ENCODE data around the gene MRPS11. TPM values are rescaled to one million over a fixed set of nuclear protein-coding genes. Genes with fewer than 3 reads are reported as not detected.

The MRPS11 gene
- polyA plus RNA-seq, 2 of the 4 experiments (the other 2 are of a cell fraction): 99.0 to 122 TPM

GRCh38 chr15:88482263-88482662, 14.8 kb downstream of the MRPS11 start:
- no peak overlapping the region for H3K27ac ChIP-seq
- no peak overlapping the region for H3K4me3 ChIP-seq
- POLR2A ChIA-PET: interaction anchor here (1.4 kb wide), 1 partner anchor 15 kb away, joined by 4 read pairs; the partner anchor contains the start of genes MRPL46 and MRPS11
- no peak overlapping the region for H3K4me2 ChIP-seq
- 32% methylated on average over 1 of the region's 1 CpG for WGBS (ENCODE audit: missing lambda C conversion rate)
- DNase-seq (ENCODE audit: low read depth in 1 of 2, low spot score in 1 of 2) (no peak), FAIRE-seq (no peak), ATAC-seq (no peak)
- no peaks in the 10 kb centered on the region for H3K4me1 ChIP-seq
- H3K9me3 ChIP-seq: no peaks in the 10 kb centered on the region
- TF ChIP-seq RFX5 (IDR thresholded peaks at IDR 0.05): no peak
- no peak for TF ChIP-seq KDM5A (IDR thresholded peaks at IDR 0.05)
- TF ChIP-seq TFCP2L1 (CRISPR knock-in tag; IDR thresholded peaks at IDR 0.05): no peak
- TF ChIP-seq ATOH8 (CRISPR knock-in tag; IDR thresholded peaks at IDR 0.05; ENCODE audit: low read depth): no peak
- TF ChIP-seq CHD2 (IDR thresholded peaks at IDR 0.05; ENCODE audit: low read length, partially characterized antibody): no peak
- no peak for TF ChIP-seq BHLHE40 (IDR thresholded peaks at IDR 0.05; ENCODE audit: low read depth, low read length)
- no peak for TF ChIP-seq MAFK (IDR thresholded peaks at IDR 0.05; ENCODE audit: partially characterized antibody)
- CTCF ChIA-PET: interaction anchor here (1.1 to 2.0 kb wide), 4 partner anchors 10 to 132 kb away, joined by 3 to 5 read pairs (median 4); partner anchors contain the start of genes MRPL46 and MRPS11

DNA sequence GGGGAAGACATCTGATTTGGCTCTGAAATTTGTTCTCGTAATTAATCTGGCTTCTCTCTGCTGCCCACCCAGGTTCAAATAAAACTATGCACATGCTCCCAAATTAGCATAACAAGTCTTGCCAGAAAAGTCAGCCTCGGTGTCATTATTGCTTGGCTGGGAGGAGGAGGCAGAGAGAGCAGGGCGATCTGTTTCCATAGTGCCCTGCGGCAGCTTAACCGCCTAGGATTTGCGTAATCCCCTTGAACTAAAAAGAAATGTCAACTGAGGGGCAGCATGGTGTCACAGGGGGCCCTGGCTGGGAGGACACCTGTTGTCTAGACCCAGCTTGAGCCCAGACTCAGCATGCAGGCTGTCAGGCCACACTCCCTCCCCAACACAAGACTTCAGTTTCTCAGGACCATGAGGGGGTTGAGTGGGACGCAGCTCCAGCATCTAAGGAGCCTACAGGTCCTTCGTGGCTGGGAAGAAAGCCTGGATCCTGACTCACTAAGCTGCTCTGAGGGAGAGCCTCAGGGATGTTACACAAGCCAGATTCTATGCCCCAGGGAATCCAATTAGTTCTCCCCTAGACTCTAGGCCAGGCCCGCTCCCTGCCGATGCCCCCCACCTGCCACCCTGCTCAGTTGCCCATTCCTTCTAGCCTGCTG, 17.3 kb downstream of the MRPS11 start:
- no peaks in the 10 kb centered on the region for H3K9me3 ChIP-seq
- no peaks in the 10 kb centered on the region for H3K4me1 ChIP-seq
- WGBS (ENCODE audit: missing lambda C conversion rate): 82% methylated on average over 10 of the region's 10 CpGs
- ChIA-PET CTCF (interaction anchor here (1.2 kb wide), 1 partner anchor 130 kb away, joined by 5 read pairs; no protein-coding TSS in a partner anchor), POLR2A (interaction anchor here (1.5 kb wide), 1 partner anchor 136 kb away, joined by 3 read pairs; the partner anchor contains the start of gene AEN)
- no peak overlapping the region for H3K4me3 ChIP-seq
- DNase-seq (ENCODE audit: low read depth in 1 of 2, low spot score in 1 of 2) (no peak), ATAC-seq (no peak), FAIRE-seq (no peak)
- H3K27ac ChIP-seq: no peak overlapping the region
- TF ChIP-seq MAFK (IDR thresholded peaks at IDR 0.05; ENCODE audit: partially characterized antibody): no peak
- TF ChIP-seq ESRRA (IDR thresholded peaks at IDR 0.05; ENCODE audit: borderline replicate concordance, low read length): no peak
- TF ChIP-seq BCL3 (IDR thresholded peaks at IDR 0.05): no peak
- no peak for TF ChIP-seq KDM5A (IDR thresholded peaks at IDR 0.05)
- no peak for TF ChIP-seq SMC3 (IDR thresholded peaks at IDR 0.05)
- TF ChIP-seq CEBPB (IDR thresholded peaks at IDR 0.05): no peak
- no peak for TF ChIP-seq ZFP36 (IDR thresholded peaks at IDR 0.05; ENCODE audit: borderline replicate concordance, partially characterized antibody)
- TF ChIP-seq HEYL (CRISPR knock-in tag; IDR thresholded peaks at IDR 0.05): no peak
- H3K4me2 ChIP-seq: no peak overlapping the region

DNA sequence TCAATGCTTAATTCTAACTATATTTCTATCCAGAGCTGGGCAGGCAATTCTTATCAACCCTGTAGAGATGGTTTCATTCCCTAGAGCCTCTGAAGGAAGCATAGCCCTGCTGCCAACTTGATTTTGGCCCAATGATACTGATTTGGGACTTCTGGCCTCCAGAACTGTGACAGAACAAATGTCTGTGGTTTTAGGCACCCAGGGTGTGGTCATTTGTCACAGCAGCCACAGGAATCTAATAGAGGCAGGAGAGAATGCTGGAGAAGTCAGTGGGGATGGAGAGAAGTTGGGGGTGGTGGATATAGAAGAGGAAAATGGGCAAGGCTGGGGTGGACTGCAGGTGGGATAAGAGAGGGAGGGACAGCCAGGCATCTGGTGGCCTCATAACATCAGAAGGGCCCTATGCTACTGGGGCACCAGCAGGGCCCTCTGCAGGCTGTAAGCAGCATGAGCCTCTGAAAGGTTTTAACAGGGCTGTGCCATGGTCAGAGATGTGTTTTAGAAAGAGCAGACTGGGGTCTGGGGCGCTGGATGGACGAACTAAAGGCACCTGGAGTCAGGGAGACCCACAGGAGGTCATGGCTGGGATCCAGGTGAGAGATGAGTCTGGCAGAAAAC, 19.8 kb downstream of the MRPS11 start:
- WGBS (ENCODE audit: missing lambda C conversion rate): 46% methylated on average over 2 of the region's 2 CpGs
- DNase-seq (ENCODE audit: low read depth in 1 of 2, low spot score in 1 of 2): no peak
- no peak overlapping the region for H3K27ac ChIP-seq
- TF ChIP-seq HEYL (CRISPR knock-in tag; IDR thresholded peaks at IDR 0.05) (no peak), RCOR1 (IDR thresholded peaks at IDR 0.05; ENCODE audit: low read depth, low read length) (no peak), HOXB5 (CRISPR knock-in tag; IDR thresholded peaks at IDR 0.05) (no peak), POLR2AphosphoS2 (conservative IDR thresholded peaks at IDR 0.05; ENCODE audit: low read length) (no peak), MAX (IDR thresholded peaks at IDR 0.05) (no peak), PBX3 (IDR thresholded peaks at IDR 0.05) (no peak), KDM5A (IDR thresholded peaks at IDR 0.05) (no peak), E2F6 (IDR thresholded peaks at IDR 0.05; ENCODE audit: borderline replicate concordance, low read depth) (no peak), EP300 (IDR thresholded peaks at IDR 0.05) (no peak), JUNB (IDR thresholded peaks at IDR 0.05) (no peak), ESRRA (IDR thresholded peaks at IDR 0.05; ENCODE audit: borderline replicate concordance, low read length) (no peak), ZNF302 (CRISPR knock-in tag; IDR thresholded peaks at IDR 0.05) (no peak), EHF (CRISPR knock-in tag; IDR thresholded peaks at IDR 0.05) (no peak), MYC (IDR thresholded peaks at IDR 0.05; ENCODE audit: borderline replicate concordance, low read length) (no peak)
- TF ChIP-seq, protein P1, sequence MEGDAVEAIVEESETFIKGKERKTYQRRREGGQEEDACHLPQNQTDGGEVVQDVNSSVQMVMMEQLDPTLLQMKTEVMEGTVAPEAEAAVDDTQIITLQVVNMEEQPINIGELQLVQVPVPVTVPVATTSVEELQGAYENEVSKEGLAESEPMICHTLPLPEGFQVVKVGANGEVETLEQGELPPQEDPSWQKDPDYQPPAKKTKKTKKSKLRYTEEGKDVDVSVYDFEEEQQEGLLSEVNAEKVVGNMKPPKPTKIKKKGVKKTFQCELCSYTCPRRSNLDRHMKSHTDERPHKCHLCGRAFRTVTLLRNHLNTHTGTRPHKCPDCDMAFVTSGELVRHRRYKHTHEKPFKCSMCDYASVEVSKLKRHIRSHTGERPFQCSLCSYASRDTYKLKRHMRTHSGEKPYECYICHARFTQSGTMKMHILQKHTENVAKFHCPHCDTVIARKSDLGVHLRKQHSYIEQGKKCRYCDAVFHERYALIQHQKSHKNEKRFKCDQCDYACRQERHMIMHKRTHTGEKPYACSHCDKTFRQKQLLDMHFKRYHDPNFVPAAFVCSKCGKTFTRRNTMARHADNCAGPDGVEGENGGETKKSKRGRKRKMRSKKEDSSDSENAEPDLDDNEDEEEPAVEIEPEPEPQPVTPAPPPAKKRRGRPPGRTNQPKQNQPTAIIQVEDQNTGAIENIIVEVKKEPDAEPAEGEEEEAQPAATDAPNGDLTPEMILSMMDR (IDR thresholded peaks at IDR 0.05): no peak
- TF ChIP-seq, protein P2, sequence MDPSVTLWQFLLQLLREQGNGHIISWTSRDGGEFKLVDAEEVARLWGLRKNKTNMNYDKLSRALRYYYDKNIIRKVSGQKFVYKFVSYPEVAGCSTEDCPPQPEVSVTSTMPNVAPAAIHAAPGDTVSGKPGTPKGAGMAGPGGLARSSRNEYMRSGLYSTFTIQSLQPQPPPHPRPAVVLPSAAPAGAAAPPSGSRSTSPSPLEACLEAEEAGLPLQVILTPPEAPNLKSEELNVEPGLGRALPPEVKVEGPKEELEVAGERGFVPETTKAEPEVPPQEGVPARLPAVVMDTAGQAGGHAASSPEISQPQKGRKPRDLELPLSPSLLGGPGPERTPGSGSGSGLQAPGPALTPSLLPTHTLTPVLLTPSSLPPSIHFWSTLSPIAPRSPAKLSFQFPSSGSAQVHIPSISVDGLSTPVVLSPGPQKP (IDR thresholded peaks at IDR 0.05; ENCODE audit: low read depth, low read length): no peak
- FAIRE-seq: no peak
- CTCF ChIA-PET: interaction anchor here (2.0 kb wide), 1 partner anchor 10 kb away, joined by 7 read pairs; no protein-coding TSS in a partner anchor
- H3K4me3 ChIP-seq: no peak overlapping the region
- POLR2A ChIA-PET: no interaction called here
- ATAC-seq: peak in 1 of 2 experiments; percentile 46; a peak in 3 of 6 replicates
- H3K9me3 ChIP-seq: no peaks in the 10 kb centered on the region
- H3K4me1 ChIP-seq: no peaks in the 10 kb centered on the region
- H3K4me2 ChIP-seq: no peak overlapping the region

All from A549 (cell line).